GM10266 (cell line): ENCODE measurements around the gene RNF222.

Experiments
- DNase-seq: peaks from one replicate; pipeline ENCODE4 v3.0.0; 2012; ENCODE audit errors: extremely low spot score
- CTCF ChIP-seq: IDR thresholded peaks from 2 replicates; pipeline ENCODE4 v1.5.1; 2012; ENCODE audit warnings: mild to moderate bottlenecking, low read depth; ENCODE audit not compliant: control insufficient read depth, insufficient read depth; ENCODE audit errors: missing control alignments

Gene RNF222

GRCh38 chr17:8412089-8412488, 14.5 kb upstream of the RNF222 start:
- DNase-seq = no peak
- TF ChIP-seq CTCF = no peak

- no peak for DNase-seq
- TF ChIP-seq CTCF = no peak
Observed at GRCh38 chr17:8410883-8411238, 13.2 kb upstream of the RNF222 start.

GRCh38 chr17:8409966-8410882, 12.6 kb upstream of the RNF222 start:
- TF ChIP-seq CTCF = peak; percentile 89
- DNase-seq = peak; percentile 67

- TF ChIP-seq CTCF = no peak
- no peak for DNase-seq
Observed at GRCh38 chr17:8408371-8408770, 10.7 kb upstream of the RNF222 start.

- DNase-seq = no peak
- TF ChIP-seq CTCF = no peak
Observed at GRCh38 chr17:8406174-8406573, 8.5 kb upstream of the RNF222 start.

GRCh38 chr17:8405499-8406016, 7.9 kb upstream of the RNF222 start:
- no peak for TF ChIP-seq CTCF
- no peak for DNase-seq

GRCh38 chr17:8402921-8403536, 5.4 kb upstream of the RNF222 start:
- no peak for TF ChIP-seq CTCF
- DNase-seq = no peak
